ENCODE results near the gene RAB17.

Gene RAB17

DNA sequence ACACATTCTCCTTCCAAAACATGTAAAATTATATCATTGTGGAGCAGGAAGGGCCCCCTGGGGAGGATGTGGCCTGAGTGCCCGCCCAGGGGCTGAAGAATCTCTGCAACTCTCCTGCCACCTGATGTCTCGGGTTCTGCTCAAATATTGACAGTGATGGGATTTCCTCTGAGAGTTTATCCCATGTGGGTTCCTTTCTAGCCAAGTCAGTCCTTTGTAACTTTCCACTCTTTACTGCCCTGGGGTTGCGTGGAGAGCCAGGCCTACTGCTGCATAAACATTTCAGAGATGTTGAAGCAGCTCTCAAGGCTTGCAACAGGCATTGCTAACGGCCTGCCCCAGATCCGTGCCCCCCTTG, 4.0 kb upstream of the RAB17 start:
- Histone ChIP-seq H3F3A (ENCODE audit: low read depth) (no peaks in the 10 kb centered on the region), H2AFZ (ENCODE audit: low read length) (no peak overlapping the region), H3K79me2 (ENCODE audit: insufficient read depth, low read length) (no peaks in the 10 kb centered on the region), H3K4me1 (ENCODE audit: insufficient read depth, low read length, poor library complexity, severe bottlenecking) (peaks cover 6% of the 10 kb centered on the region), H3K4me2 (ENCODE audit: low read depth, low read length, poor library complexity, severe bottlenecking) (no peak overlapping the region), H3K9me2 (replicated peaks; ENCODE audit: low read depth, low read length) (no peaks in the 10 kb centered on the region), H3K9ac (ENCODE audit: low read depth, low read length, poor library complexity, severe bottlenecking) (no peak overlapping the region), H3K36me3 (ENCODE audit: insufficient read depth, low read length) (no peaks in the 10 kb centered on the region), H3K27me3 (ENCODE audit: insufficient read depth, low read length, poor library complexity, severe bottlenecking) (no peaks in the 10 kb centered on the region), H3K4me3 (ENCODE audit: low read length, poor library complexity, severe bottlenecking) (no peak overlapping the region), H4K20me1 (ENCODE audit: insufficient read depth, low read length, poor library complexity, severe bottlenecking) (no peaks in the 10 kb centered on the region), H3K9me3 (ENCODE audit: insufficient read depth, low read depth, low read length) (no peaks in the 10 kb centered on the region)
- no peak for TF ChIP-seq CTCF (conservative IDR thresholded peaks at IDR 0.05; ENCODE audit: low read length)
- TF ChIP-seq EZH2phosphoT487 (IDR thresholded peaks at IDR 0.05; ENCODE audit: borderline replicate concordance) = no peak

DNA sequence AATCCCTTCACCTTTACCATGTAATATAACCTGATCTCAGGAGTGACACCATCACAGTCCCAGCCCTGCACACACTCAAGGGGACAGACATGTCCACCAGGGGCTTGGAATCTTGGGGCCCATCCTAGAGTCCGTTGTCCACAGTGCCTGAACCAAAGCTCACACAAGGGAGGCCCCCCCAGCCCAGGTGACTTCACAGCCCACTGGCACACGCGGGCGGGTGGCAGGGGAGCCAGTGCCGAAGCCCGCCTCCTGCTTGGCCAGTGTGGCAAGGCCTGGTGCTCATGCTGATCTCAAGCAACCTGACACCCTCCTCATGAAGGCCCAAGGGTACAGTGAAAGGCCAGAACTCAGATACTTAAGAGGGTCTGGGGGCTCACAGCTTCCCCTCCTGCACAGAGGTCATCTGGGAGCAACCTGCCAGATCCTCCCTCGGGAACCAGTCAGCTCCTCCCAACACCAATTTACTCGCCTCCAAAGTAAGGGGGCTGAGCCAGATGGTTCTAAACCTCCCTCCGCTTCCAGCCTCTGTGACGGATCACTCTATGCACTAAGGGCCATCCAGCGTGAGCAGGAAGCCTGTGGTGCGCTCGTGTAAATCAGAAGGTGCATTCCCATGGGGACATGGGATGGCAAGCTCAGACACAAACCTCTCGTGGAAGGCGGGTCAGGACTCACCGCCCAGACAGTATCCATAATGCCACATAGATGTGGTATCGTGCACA, 3.2 kb upstream of the RAB17 start:
- Histone ChIP-seq H3K27me3 (ENCODE audit: insufficient read depth, low read length, poor library complexity, severe bottlenecking) (no peaks in the 10 kb centered on the region), H3K4me3 (ENCODE audit: low read length, poor library complexity, severe bottlenecking) (no peak overlapping the region), H2AFZ (ENCODE audit: low read length) (no peak overlapping the region), H3K4me1 (ENCODE audit: insufficient read depth, low read length, poor library complexity, severe bottlenecking) (peaks cover 6% of the 10 kb centered on the region), H4K20me1 (ENCODE audit: insufficient read depth, low read length, poor library complexity, severe bottlenecking) (no peaks in the 10 kb centered on the region), H3K9me2 (replicated peaks; ENCODE audit: low read depth, low read length) (no peaks in the 10 kb centered on the region), H3F3A (ENCODE audit: low read depth) (no peaks in the 10 kb centered on the region), H3K9me3 (ENCODE audit: insufficient read depth, low read depth, low read length) (no peaks in the 10 kb centered on the region), H3K4me2 (ENCODE audit: low read depth, low read length, poor library complexity, severe bottlenecking) (no peak overlapping the region), H3K9ac (ENCODE audit: low read depth, low read length, poor library complexity, severe bottlenecking) (no peak overlapping the region), H3K79me2 (ENCODE audit: insufficient read depth, low read length) (no peaks in the 10 kb centered on the region), H3K36me3 (ENCODE audit: insufficient read depth, low read length) (no peaks in the 10 kb centered on the region)
- TF ChIP-seq EZH2phosphoT487 (IDR thresholded peaks at IDR 0.05; ENCODE audit: borderline replicate concordance) = no peak
- no peak for TF ChIP-seq CTCF (conservative IDR thresholded peaks at IDR 0.05; ENCODE audit: low read length)

DNA sequence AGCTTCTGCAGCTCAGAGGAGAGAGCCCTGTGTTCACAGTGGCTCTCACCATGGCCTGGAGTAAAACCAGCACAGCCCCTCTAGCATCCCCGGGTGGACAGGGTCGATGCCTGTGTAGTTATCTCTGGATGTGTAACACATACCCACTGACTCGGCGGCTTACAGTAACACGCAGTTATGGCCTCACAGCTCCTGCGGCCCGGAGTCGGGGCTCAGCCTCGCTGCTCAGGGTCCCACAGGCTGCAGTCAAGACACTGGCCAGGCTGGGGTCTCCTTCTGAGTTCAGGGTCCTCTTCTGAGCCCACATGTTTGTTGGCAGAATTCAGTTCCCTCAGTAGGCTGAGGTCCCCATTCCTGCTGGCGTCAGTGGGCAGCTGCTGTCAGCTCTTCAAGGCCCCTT, 2.5 kb upstream of the RAB17 start:
- no peak overlapping the region for H2AFZ ChIP-seq (ENCODE audit: low read length)
- H3K9ac ChIP-seq (ENCODE audit: low read depth, low read length, poor library complexity, severe bottlenecking) = no peak overlapping the region
- H3K27me3 ChIP-seq (ENCODE audit: insufficient read depth, low read length, poor library complexity, severe bottlenecking) = no peaks in the 10 kb centered on the region
- no peaks in the 10 kb centered on the region for H3K79me2 ChIP-seq (ENCODE audit: insufficient read depth, low read length)
- no peak overlapping the region for H3K4me2 ChIP-seq (ENCODE audit: low read depth, low read length, poor library complexity, severe bottlenecking)
- TF ChIP-seq CTCF (conservative IDR thresholded peaks at IDR 0.05; ENCODE audit: low read length) = no peak
- no peak for TF ChIP-seq EZH2phosphoT487 (IDR thresholded peaks at IDR 0.05; ENCODE audit: borderline replicate concordance)
- no peaks in the 10 kb centered on the region for H3F3A ChIP-seq (ENCODE audit: low read depth)
- no peak overlapping the region for H3K4me3 ChIP-seq (ENCODE audit: low read length, poor library complexity, severe bottlenecking)
- no peaks in the 10 kb centered on the region for H3K9me3 ChIP-seq (ENCODE audit: insufficient read depth, low read depth, low read length)
- H3K9me2 ChIP-seq (replicated peaks; ENCODE audit: low read depth, low read length) = no peaks in the 10 kb centered on the region
- H3K36me3 ChIP-seq (ENCODE audit: insufficient read depth, low read length) = no peaks in the 10 kb centered on the region
- H3K4me1 ChIP-seq (ENCODE audit: insufficient read depth, low read length, poor library complexity, severe bottlenecking) = peaks cover 6% of the 10 kb centered on the region
- H4K20me1 ChIP-seq (ENCODE audit: insufficient read depth, low read length, poor library complexity, severe bottlenecking) = no peaks in the 10 kb centered on the region
